ENCODE measurements around the gene ABCB8.

ABCB8 gene

GRCh38 chr7:151053096-151053495 is 24.8 kb downstream of the ABCB8 start:
- DNase-seq (ENCODE audit: extremely low spot score, insufficient read length, low read depth) (no peak), FAIRE-seq (no peak)

GRCh38 chr7:151053751-151054150 is 25.5 kb downstream of the ABCB8 start:
- FAIRE-seq (no peak), DNase-seq (ENCODE audit: extremely low spot score, insufficient read length, low read depth) (no peak)

GRCh38 chr7:151056283-151056665 is 28.0 kb downstream of the ABCB8 start:
- no peak for FAIRE-seq
- no peak for DNase-seq (ENCODE audit: extremely low spot score, insufficient read length, low read depth)

GRCh38 chr7:151056666-151057505 is 28.6 kb downstream of the ABCB8 start:
- no peak for FAIRE-seq
- DNase-seq (ENCODE audit: extremely low spot score, insufficient read length, low read depth): no peak

GRCh38 chr7:151057506-151057988 is 29.3 kb downstream of the ABCB8 start, which contains the start of gene CDK5:
CDK5 (minus strand) TSS chr7:151057897; CDS start chr7:151057848, 49 bp downstream.
- no peak for DNase-seq (ENCODE audit: extremely low spot score, insufficient read length, low read depth)
- FAIRE-seq: no peak

GRCh38 chr7:151057989-151058780 is 29.9 kb downstream of the ABCB8 start:
- FAIRE-seq: peak; percentile 96

GRCh38 chr7:151058781-151059366 is 30.6 kb downstream of the ABCB8 start:
- FAIRE-seq: no peak
- DNase-seq (ENCODE audit: extremely low spot score, insufficient read length, low read depth): no peak

More at GRCh38 chr7:151057989-151058780, 29.9 kb downstream of the ABCB8 start:
- peak; percentile 99 for DNase-seq (ENCODE audit: extremely low spot score, insufficient read length, low read depth)

GRCh38 chr7:151059367-151060112 is 31.3 kb downstream of the ABCB8 start, which contains the start of gene SLC4A2:
SLC4A2 (plus strand) TSS chr7:151059589; CDS start chr7:151061988, 2,399 bp downstream.
- no peak for FAIRE-seq
- peak; percentile 82 for DNase-seq (ENCODE audit: extremely low spot score, insufficient read length, low read depth)

GRCh38 chr7:151060113-151060415 is 31.8 kb downstream of the ABCB8 start:
- DNase-seq (ENCODE audit: extremely low spot score, insufficient read length, low read depth) (no peak), FAIRE-seq (no peak)

GRCh38 chr7:151060416-151061212 is 32.4 kb downstream of the ABCB8 start:
- DNase-seq (ENCODE audit: extremely low spot score, insufficient read length, low read depth) (no peak), FAIRE-seq (no peak)

- no peak for FAIRE-seq
- no peak for DNase-seq (ENCODE audit: extremely low spot score, insufficient read length, low read depth)
Measured at GRCh38 chr7:151061213-151062110, 33.2 kb downstream of the ABCB8 start.

GRCh38 chr7:151062111-151062398 is 33.8 kb downstream of the ABCB8 start:
- FAIRE-seq: no peak
- DNase-seq (ENCODE audit: extremely low spot score, insufficient read length, low read depth): no peak

GRCh38 chr7:151062399-151063211 is 34.4 kb downstream of the ABCB8 start:
- no peak for FAIRE-seq
- no peak for DNase-seq (ENCODE audit: extremely low spot score, insufficient read length, low read depth)

- no peak for DNase-seq (ENCODE audit: extremely low spot score, insufficient read length, low read depth)
- FAIRE-seq: no peak
Measured at GRCh38 chr7:151063212-151063561, 34.9 kb downstream of the ABCB8 start.

- DNase-seq (ENCODE audit: extremely low spot score, insufficient read length, low read depth) (no peak), FAIRE-seq (no peak)
Measured at GRCh38 chr7:151064454-151064853, 36.2 kb downstream of the ABCB8 start.

- no peak for FAIRE-seq
- no peak for DNase-seq (ENCODE audit: extremely low spot score, insufficient read length, low read depth)
Measured at GRCh38 chr7:151064993-151065392, 36.7 kb downstream of the ABCB8 start.

GRCh38 chr7:151065516-151065915 is 37.3 kb downstream of the ABCB8 start:
- no peak for FAIRE-seq
- no peak for DNase-seq (ENCODE audit: extremely low spot score, insufficient read length, low read depth)

Data from GM18507 (cell line).